ENCODE data around the gene ETFA. TPM values are rescaled to one million over a fixed set of nuclear protein-coding genes. Genes with fewer than 3 reads are reported as not detected.

ETFA gene
- polyA plus RNA-seq, 3 donors = 167 to 177 (median 173) TPM

- no peak for DNase-seq (ENCODE audit: low read depth in 3 of 3, low spot score in 2 of 3)
Measured at GRCh38 chr15:76223521-76223920, 87.7 kb downstream of the ETFA start.

- DNase-seq (ENCODE audit: low read depth in 3 of 3, low spot score in 2 of 3) = no peak
Measured at GRCh38 chr15:76222159-76222558, 89.1 kb downstream of the ETFA start.

- no peak for DNase-seq (ENCODE audit: low read depth in 3 of 3, low spot score in 2 of 3)
Measured at GRCh38 chr15:76221085-76221767, 90.0 kb downstream of the ETFA start.

GRCh38 chr15:76217882-76218217, 93.4 kb downstream of the ETFA start:
- no peak for DNase-seq (ENCODE audit: low read depth in 3 of 3, low spot score in 2 of 3)

GRCh38 chr15:76217029-76217881, 94.0 kb downstream of the ETFA start:
- no peak for DNase-seq (ENCODE audit: low read depth in 3 of 3, low spot score in 2 of 3)

- no peak for DNase-seq (ENCODE audit: low read depth in 3 of 3, low spot score in 2 of 3)
Measured at GRCh38 chr15:76215634-76216033, 95.6 kb downstream of the ETFA start.

GRCh38 chr15:76209942-76210341, 101.3 kb downstream of the ETFA start:
- DNase-seq (ENCODE audit: low read depth in 3 of 3, low spot score in 2 of 3) = no peak

- DNase-seq (ENCODE audit: low read depth in 3 of 3, low spot score in 2 of 3) = no peak
Measured at GRCh38 chr15:76209523-76209922, 101.7 kb downstream of the ETFA start.

- no peak for DNase-seq (ENCODE audit: low read depth in 3 of 3, low spot score in 2 of 3)
Measured at GRCh38 chr15:76208786-76209424, 102.4 kb downstream of the ETFA start.

GRCh38 chr15:76208084-76208785, 103.0 kb downstream of the ETFA start:
- no peak for DNase-seq (ENCODE audit: low read depth in 3 of 3, low spot score in 2 of 3)

GRCh38 chr15:76206325-76206976, 104.8 kb downstream of the ETFA start:
- DNase-seq (ENCODE audit: low read depth in 3 of 3, low spot score in 2 of 3) = no peak

GRCh38 chr15:76204916-76205460, 106.3 kb downstream of the ETFA start:
- DNase-seq (ENCODE audit: low read depth in 3 of 3, low spot score in 2 of 3) = no peak

- DNase-seq (ENCODE audit: low read depth in 3 of 3, low spot score in 2 of 3) = no peak
Measured at GRCh38 chr15:76204109-76204845, 107.0 kb downstream of the ETFA start.

GRCh38 chr15:76203346-76204108, 107.7 kb downstream of the ETFA start:
- DNase-seq (ENCODE audit: low read depth in 3 of 3, low spot score in 2 of 3) = no peak

GRCh38 chr15:76201536-76202255, 109.6 kb downstream of the ETFA start:
- no peak for DNase-seq (ENCODE audit: low read depth in 3 of 3, low spot score in 2 of 3)

- DNase-seq (ENCODE audit: low read depth in 3 of 3, low spot score in 2 of 3) = no peak
Measured at GRCh38 chr15:76200641-76201105, 110.6 kb downstream of the ETFA start.

- no peak for DNase-seq (ENCODE audit: low read depth in 3 of 3, low spot score in 2 of 3)
Measured at GRCh38 chr15:76200083-76200465, 111.2 kb downstream of the ETFA start.

All from right renal cortex interstitium (tissue), 3 donors.